Measurements from ENCODE around the gene NLRP9. TPM values are rescaled to one million over a fixed set of nuclear protein-coding genes. Genes with fewer than 3 reads are reported as not detected.

Gene NLRP9
- total and polyA plus RNA-seq, 2 experiments from 2014 or later: not detected

- Histone ChIP-seq H3K9me3 (ENCODE audit: low read depth) (no peaks in the 10 kb centered on the region), H3K27ac (no peak overlapping the region), H3K4me2 (no peak overlapping the region), H3K79me2 (peaks cover 6% of the 10 kb centered on the region), H4K20me1 (ENCODE audit: insufficient read depth, poor library complexity, severe bottlenecking) (peaks cover 5% of the 10 kb centered on the region), H2AFZ (no peak overlapping the region), H3K9me2 (replicated peaks; ENCODE audit: insufficient read depth) (no peaks in the 10 kb centered on the region), H3K27me3 (no peaks in the 10 kb centered on the region), H3K4me1 (ENCODE audit: insufficient read depth) (peaks cover 3% of the 10 kb centered on the region), H3K4me3 (no peak overlapping the region), H3K36me3 (replicated peaks; ENCODE audit: insufficient read depth, low read depth) (no peaks in the 10 kb centered on the region)
- TF ChIP-seq CTCF (IDR thresholded peaks at IDR 0.05; ENCODE audit: poor library complexity): no peak
- no peak for DNase-seq (ENCODE audit: low spot score)
- 100% methylated on average over 9 of the region's 19 CpGs for WGBS (ENCODE audit: low lambda C conversion rate, missing lambda C conversion rate)
Observed at GRCh38 chr19:55692681-55693081, 45.5 kb downstream of the NLRP9 start.

GRCh38 chr19:55691561-55692481 lies 46.4 kb downstream of the NLRP9 start:
- WGBS (ENCODE audit: low lambda C conversion rate, missing lambda C conversion rate): 98% methylated on average over 13 of the region's 31 CpGs
- no peak overlapping the region for H3K27ac ChIP-seq
- peaks cover 14% of the 10 kb centered on the region for H3K79me2 ChIP-seq
- H2AFZ ChIP-seq: no peak overlapping the region
- no peak for DNase-seq (ENCODE audit: low spot score)
- H3K4me2 ChIP-seq: no peak overlapping the region
- no peak overlapping the region for H3K4me3 ChIP-seq
- no peaks in the 10 kb centered on the region for H3K36me3 ChIP-seq (replicated peaks; ENCODE audit: insufficient read depth, low read depth)
- H3K9me2 ChIP-seq (replicated peaks; ENCODE audit: insufficient read depth): no peaks in the 10 kb centered on the region
- peaks cover 6% of the 10 kb centered on the region for H4K20me1 ChIP-seq (ENCODE audit: insufficient read depth, poor library complexity, severe bottlenecking)
- H3K9me3 ChIP-seq (ENCODE audit: low read depth): no peaks in the 10 kb centered on the region
- no peaks in the 10 kb centered on the region for H3K27me3 ChIP-seq
- H3K4me1 ChIP-seq (ENCODE audit: insufficient read depth): peaks cover 3% of the 10 kb centered on the region
- TF ChIP-seq EZH2phosphoT487 (IDR thresholded peaks at IDR 0.05; ENCODE audit: low read depth, severe bottlenecking, unreplicated experiment): no peak
- TF ChIP-seq CTCF (IDR thresholded peaks at IDR 0.05; ENCODE audit: poor library complexity): no peak
- TF ChIP-seq EZH2 (IDR thresholded peaks at IDR 0.05; ENCODE audit: borderline replicate concordance): no peak

GRCh38 chr19:55690769-55691545 lies 47.2 kb downstream of the NLRP9 start:
- Histone ChIP-seq H2AFZ (no peak overlapping the region), H3K9me2 (replicated peaks; ENCODE audit: insufficient read depth) (no peaks in the 10 kb centered on the region), H3K27me3 (no peaks in the 10 kb centered on the region), H3K4me1 (ENCODE audit: insufficient read depth) (peaks cover 3% of the 10 kb centered on the region), H3K36me3 (replicated peaks; ENCODE audit: insufficient read depth, low read depth) (no peaks in the 10 kb centered on the region), H3K79me2 (peaks cover 22% of the 10 kb centered on the region), H4K20me1 (ENCODE audit: insufficient read depth, poor library complexity, severe bottlenecking) (peaks cover 10% of the 10 kb centered on the region), H3K9me3 (ENCODE audit: low read depth) (no peaks in the 10 kb centered on the region), H3K4me3 (no peak overlapping the region), H3K27ac (no peak overlapping the region), H3K4me2 (no peak overlapping the region)
- WGBS (ENCODE audit: low lambda C conversion rate, missing lambda C conversion rate): 95% methylated on average over 26 of the region's 31 CpGs
- DNase-seq (ENCODE audit: low spot score): no peak
- no peak for TF ChIP-seq EZH2phosphoT487 (IDR thresholded peaks at IDR 0.05; ENCODE audit: low read depth, severe bottlenecking, unreplicated experiment)
